ENCODE results near the gene HDAC9. TPM values are rescaled to one million over a fixed set of nuclear protein-coding genes. Genes with fewer than 3 reads are reported as not detected.

HDAC9 gene
- total RNA-seq, 6 donors from 2014 or later = 8.4 to 23.1 (median 10.4) TPM

DNA sequence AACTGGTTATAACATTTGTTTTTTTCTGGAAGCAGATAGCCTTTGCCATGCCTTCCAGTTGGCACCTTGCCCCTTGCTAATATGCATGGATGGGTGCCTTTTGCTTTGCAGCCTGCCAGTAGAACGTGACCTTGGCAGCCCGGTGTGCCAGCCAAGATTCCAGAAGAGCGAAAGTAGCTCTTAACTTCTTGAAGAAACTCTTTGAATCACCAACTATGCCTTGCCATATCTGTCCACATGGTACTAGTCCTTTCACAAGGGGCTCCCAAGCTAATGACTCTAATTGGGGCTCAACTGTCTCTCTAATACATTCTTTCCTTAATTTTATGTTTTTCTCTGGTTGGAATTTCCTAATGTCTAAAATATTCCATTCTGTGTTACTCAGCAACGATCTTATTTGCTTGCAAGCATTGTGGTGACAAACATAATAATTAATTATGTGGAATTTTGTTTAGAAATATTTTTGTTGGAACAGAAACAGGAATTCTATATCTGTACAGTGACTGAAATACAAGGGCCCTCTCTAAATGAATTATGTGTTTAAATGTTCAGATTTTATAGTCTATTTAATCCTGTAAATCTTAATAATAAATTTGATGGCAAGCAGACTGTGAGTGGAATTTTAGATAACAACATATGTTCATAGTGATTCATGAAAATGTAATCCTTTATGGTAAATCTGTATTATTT, 45.8 kb downstream of the HDAC9 start:
- Histone ChIP-seq H3K27me3 (no peaks in the 10 kb centered on the region), H3K36me3 (no peaks in the 10 kb centered on the region), H3K4me1 (no peaks in the 10 kb centered on the region), H3K27ac (no peak overlapping the region), H3K9me3 (no peaks in the 10 kb centered on the region), H3K4me3 (no peak overlapping the region)
- ATAC-seq (ENCODE audit: low FRiP score in 2 of 2) (no peak), DNase-seq (peak in 1 of 2 donors; percentile 26)
- TF ChIP-seq POLR2A (IDR thresholded peaks at IDR 0.05) = no peak
- no peak for TF ChIP-seq EP300 (IDR thresholded peaks at IDR 0.05)
- WGBS, 2 donors = 35 to 58% methylated on average over 4 of the region's 4 CpGs

DNA sequence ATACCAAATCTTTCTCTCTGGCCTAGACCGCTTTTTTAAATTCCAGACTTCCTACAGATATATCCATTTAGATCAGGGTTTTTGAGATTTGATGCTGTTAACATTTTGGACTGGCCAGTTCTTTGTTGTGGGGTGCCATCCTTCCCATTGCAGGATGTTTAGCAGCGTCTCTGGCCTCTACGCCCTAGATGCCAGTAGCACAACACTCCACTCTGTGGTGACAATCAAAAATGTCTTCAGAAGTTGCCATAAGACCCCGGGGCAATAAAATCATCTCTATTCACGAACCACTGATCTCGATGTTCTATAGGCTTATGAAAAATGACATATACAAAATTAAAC, 46.3 kb downstream of the HDAC9 start:
- no peak for ATAC-seq (ENCODE audit: low FRiP score in 2 of 2)
- Histone ChIP-seq H3K4me1 (no peaks in the 10 kb centered on the region), H3K27me3 (no peaks in the 10 kb centered on the region), H3K27ac (no peak overlapping the region), H3K36me3 (no peaks in the 10 kb centered on the region), H3K4me3 (no peak overlapping the region), H3K9me3 (no peaks in the 10 kb centered on the region)
- 88 to 90% methylated on average over 6 of the region's 6 CpGs for WGBS, 2 donors
- no peak for TF ChIP-seq POLR2AphosphoS5 (IDR thresholded peaks at IDR 0.05)
- TF ChIP-seq CTCF (IDR thresholded peaks at IDR 0.05) = no peak
- TF ChIP-seq POLR2A (IDR thresholded peaks at IDR 0.05) = no peak
- TF ChIP-seq EP300 (IDR thresholded peaks at IDR 0.05) = no peak
- DNase-seq = no peak

DNA sequence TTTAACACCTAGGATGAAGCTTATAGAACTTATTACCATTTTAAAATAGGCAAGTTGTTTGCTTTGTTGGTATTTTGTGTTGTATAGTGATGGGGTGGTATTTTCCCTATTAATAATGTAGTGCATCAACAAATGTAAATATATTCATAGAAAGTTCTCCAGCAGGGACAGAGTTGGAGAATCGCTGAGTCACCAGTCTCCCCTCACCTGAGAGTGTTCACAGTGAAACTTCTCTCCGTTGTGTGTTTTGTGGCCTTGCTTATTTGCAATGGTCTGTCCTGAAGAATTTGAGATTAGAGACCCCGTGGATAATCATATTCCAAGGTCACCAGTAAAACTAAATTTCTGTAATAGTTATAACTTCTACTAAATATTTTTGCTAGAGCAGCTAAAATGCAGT, 51.0 kb downstream of the HDAC9 start:
- DNase-seq = no peak
- 80 to 88% methylated on average over 3 of the region's 3 CpGs for whole genome bisulfite sequencing, 2 donors
- no peak for TF ChIP-seq POLR2A (IDR thresholded peaks at IDR 0.05)
- no peak for TF ChIP-seq EP300 (IDR thresholded peaks at IDR 0.05)
- no peak for TF ChIP-seq POLR2AphosphoS5 (IDR thresholded peaks at IDR 0.05)
- TF ChIP-seq CTCF (IDR thresholded peaks at IDR 0.05) = no peak
- no peak for ATAC-seq (ENCODE audit: low FRiP score in 2 of 2)
- no peaks in the 10 kb centered on the region for H3K36me3 ChIP-seq
- no peaks in the 10 kb centered on the region for H3K27me3 ChIP-seq
- H3K9me3 ChIP-seq = no peaks in the 10 kb centered on the region
- H3K27ac ChIP-seq = no peak overlapping the region
- no peaks in the 10 kb centered on the region for H3K4me1 ChIP-seq
- H3K4me3 ChIP-seq = no peak overlapping the region

DNA sequence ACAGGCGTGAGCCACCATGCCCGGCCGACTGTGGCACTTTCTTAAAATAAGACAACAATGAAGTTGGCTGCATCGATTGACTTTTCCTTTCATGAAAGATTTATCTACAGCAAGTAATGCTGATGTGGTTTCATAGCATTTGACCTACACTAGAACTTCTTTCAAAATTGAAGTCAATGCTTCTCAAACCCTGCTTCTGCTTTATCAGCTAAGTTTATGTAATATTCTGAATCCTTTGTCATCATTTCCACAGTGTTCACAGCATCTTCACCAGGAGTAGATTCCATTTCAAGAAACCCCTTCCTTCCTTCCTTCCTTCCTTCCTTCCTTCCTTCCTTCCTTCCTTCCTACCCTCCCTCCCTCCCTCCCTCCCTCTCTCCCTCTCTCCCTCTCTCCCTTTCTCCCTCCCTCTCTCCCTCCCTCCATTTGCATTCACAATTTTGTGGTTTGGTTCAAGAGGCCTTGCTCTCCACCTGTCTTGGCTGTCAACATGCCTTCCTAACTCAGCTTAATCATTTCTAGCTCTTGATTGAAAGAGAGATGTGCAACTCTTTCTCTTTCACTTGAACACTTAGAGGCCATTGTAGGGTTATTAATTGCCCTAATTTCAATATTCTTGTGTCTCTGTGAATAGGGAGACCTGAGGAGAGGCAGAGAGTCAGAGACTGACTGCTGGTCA, 52.1 kb downstream of the HDAC9 start:
- DNase-seq (no peak), ATAC-seq (ENCODE audit: low FRiP score in 2 of 2) (no peak)
- TF ChIP-seq POLR2AphosphoS5 (IDR thresholded peaks at IDR 0.05) (no peak), CTCF (IDR thresholded peaks at IDR 0.05) (no peak), EP300 (IDR thresholded peaks at IDR 0.05) (no peak), POLR2A (IDR thresholded peaks at IDR 0.05) (no peak)
- Histone ChIP-seq H3K27me3 (no peaks in the 10 kb centered on the region), H3K4me3 (no peak overlapping the region), H3K4me1 (peaks cover 0 to 4% (median 0%) of the 10 kb centered on the region in 4 donors), H3K36me3 (no peaks in the 10 kb centered on the region), H3K27ac (no peak overlapping the region), H3K9me3 (no peaks in the 10 kb centered on the region)
- 89% methylated on average over 4 of the region's 4 CpGs for WGBS, 2 donors

GRCh38 chr7:18548534-18548933, 53.0 kb downstream of the HDAC9 start:
- Histone ChIP-seq H3K4me3 (no peak overlapping the region), H3K27me3 (no peaks in the 10 kb centered on the region), H3K36me3 (no peaks in the 10 kb centered on the region), H3K9me3 (no peaks in the 10 kb centered on the region), H3K4me1 (peaks cover 0 to 8% (median 0%) of the 10 kb centered on the region in 4 donors), H3K27ac (no peak overlapping the region)
- DNase-seq (no peak), ATAC-seq (ENCODE audit: low FRiP score in 2 of 2) (no peak)
- TF ChIP-seq EP300 (IDR thresholded peaks at IDR 0.05) (no peak), POLR2AphosphoS5 (IDR thresholded peaks at IDR 0.05) (no peak), POLR2A (IDR thresholded peaks at IDR 0.05) (no peak), CTCF (IDR thresholded peaks at IDR 0.05) (no peak)
- WGBS, 2 donors = 83 to 91% methylated on average over 1 of the region's 1 CpG
